ENCODE measurements around the gene UBE2K.
"Not testable (repeated sequence)": the region's sequence is repeated elsewhere in the genome, so short reads cannot be mapped to it uniquely, and the experiment has no call there.

The UBE2K gene

GRCh38 chr4:39662683-39663082, 35.3 kb upstream of the UBE2K start:
- Histone ChIP-seq H3K4me3 (ENCODE audit: low read depth in 1 of 2, low read length in 1 of 2) (no peak overlapping the region), H3K27ac (no peak overlapping the region)
- TF ChIP-seq, protein P1, sequence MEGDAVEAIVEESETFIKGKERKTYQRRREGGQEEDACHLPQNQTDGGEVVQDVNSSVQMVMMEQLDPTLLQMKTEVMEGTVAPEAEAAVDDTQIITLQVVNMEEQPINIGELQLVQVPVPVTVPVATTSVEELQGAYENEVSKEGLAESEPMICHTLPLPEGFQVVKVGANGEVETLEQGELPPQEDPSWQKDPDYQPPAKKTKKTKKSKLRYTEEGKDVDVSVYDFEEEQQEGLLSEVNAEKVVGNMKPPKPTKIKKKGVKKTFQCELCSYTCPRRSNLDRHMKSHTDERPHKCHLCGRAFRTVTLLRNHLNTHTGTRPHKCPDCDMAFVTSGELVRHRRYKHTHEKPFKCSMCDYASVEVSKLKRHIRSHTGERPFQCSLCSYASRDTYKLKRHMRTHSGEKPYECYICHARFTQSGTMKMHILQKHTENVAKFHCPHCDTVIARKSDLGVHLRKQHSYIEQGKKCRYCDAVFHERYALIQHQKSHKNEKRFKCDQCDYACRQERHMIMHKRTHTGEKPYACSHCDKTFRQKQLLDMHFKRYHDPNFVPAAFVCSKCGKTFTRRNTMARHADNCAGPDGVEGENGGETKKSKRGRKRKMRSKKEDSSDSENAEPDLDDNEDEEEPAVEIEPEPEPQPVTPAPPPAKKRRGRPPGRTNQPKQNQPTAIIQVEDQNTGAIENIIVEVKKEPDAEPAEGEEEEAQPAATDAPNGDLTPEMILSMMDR (IDR thresholded peaks at IDR 0.05) = no peak

GRCh38 chr4:39664828-39665731, 32.9 kb upstream of the UBE2K start:
- no peak overlapping the region for H3K4me3 ChIP-seq (ENCODE audit: low read depth in 1 of 2, low read length in 1 of 2)
- TF ChIP-seq, protein P1 (IDR thresholded peaks at IDR 0.05) = no peak

More at GRCh38 chr4:39662683-39663082, 35.3 kb upstream of the UBE2K start:
- no peaks in the 10 kb centered on the region for H3K9me3 ChIP-seq
- no peaks in the 10 kb centered on the region for H3K27me3 ChIP-seq
- H3K4me1 ChIP-seq (ENCODE audit: control insufficient read depth in 1 of 2, insufficient read depth in 1 of 2, low read depth in 1 of 2, low read length in 1 of 2) = no peaks in the 10 kb centered on the region
- no peaks in the 10 kb centered on the region for H3K36me3 ChIP-seq

GRCh38 chr4:39667706-39668105, 30.2 kb upstream of the UBE2K start:
- Histone ChIP-seq H3K9me3 (no peaks in the 10 kb centered on the region), H3K27me3 (no peaks in the 10 kb centered on the region), H3K4me3 (ENCODE audit: low read depth in 1 of 2, low read length in 1 of 2) (no peak overlapping the region), H3K36me3 (no peaks in the 10 kb centered on the region), H3K4me1 (ENCODE audit: control insufficient read depth in 1 of 2, insufficient read depth in 1 of 2, low read depth in 1 of 2, low read length in 1 of 2) (no peaks in the 10 kb centered on the region), H3K27ac (no peak overlapping the region)
- TF ChIP-seq, protein P1 (IDR thresholded peaks at IDR 0.05) = no peak

More at GRCh38 chr4:39664828-39665731, 32.9 kb upstream of the UBE2K start:
- Histone ChIP-seq H3K27me3 (no peaks in the 10 kb centered on the region), H3K36me3 (no peaks in the 10 kb centered on the region), H3K27ac (no peak overlapping the region), H3K4me1 (ENCODE audit: control insufficient read depth in 1 of 2, insufficient read depth in 1 of 2, low read depth in 1 of 2, low read length in 1 of 2) (no peaks in the 10 kb centered on the region), H3K9me3 (no peaks in the 10 kb centered on the region)

GRCh38 chr4:39668887-39669286, 29.0 kb upstream of the UBE2K start:
- TF ChIP-seq, protein P1 (IDR thresholded peaks at IDR 0.05) = no peak
- no peak overlapping the region for H3K4me3 ChIP-seq (ENCODE audit: low read depth in 1 of 2, low read length in 1 of 2)
- no peaks in the 10 kb centered on the region for H3K27me3 ChIP-seq
- no peaks in the 10 kb centered on the region for H3K36me3 ChIP-seq
- no peak overlapping the region for H3K27ac ChIP-seq
- H3K9me3 ChIP-seq = no peaks in the 10 kb centered on the region
- no peaks in the 10 kb centered on the region for H3K4me1 ChIP-seq (ENCODE audit: control insufficient read depth in 1 of 2, insufficient read depth in 1 of 2, low read depth in 1 of 2, low read length in 1 of 2)

DNA sequence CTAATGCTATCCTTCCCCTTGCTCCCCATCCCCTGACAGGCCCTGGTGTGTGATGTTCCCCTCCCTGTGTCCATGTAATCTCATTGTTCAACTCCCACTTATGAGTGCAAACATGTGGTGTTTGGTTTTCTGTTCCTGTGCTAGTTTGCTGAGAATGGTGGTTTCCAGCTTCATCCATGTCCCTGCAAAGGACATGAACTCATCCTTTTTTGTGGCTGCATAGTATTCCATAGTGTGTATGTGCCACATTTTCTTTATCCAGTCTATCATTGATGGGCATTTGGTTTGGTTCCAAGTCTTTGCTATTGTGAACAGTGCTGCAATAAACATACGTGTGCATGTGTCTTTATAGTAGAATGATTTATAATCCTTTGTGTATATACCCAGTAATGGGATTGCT, 27.6 kb upstream of the UBE2K start:
- not testable (repeated sequence) for H3K4me3 ChIP-seq (ENCODE audit: low read depth in 1 of 2, low read length in 1 of 2); H3K36me3 ChIP-seq; H3K27me3 ChIP-seq; H3K9me3 ChIP-seq; H3K4me1 ChIP-seq (ENCODE audit: control insufficient read depth in 1 of 2, insufficient read depth in 1 of 2, low read depth in 1 of 2, low read length in 1 of 2); H3K27ac ChIP-seq

- H3K36me3 ChIP-seq; H3K27ac ChIP-seq; H3K4me1 ChIP-seq (ENCODE audit: control insufficient read depth in 1 of 2, insufficient read depth in 1 of 2, low read depth in 1 of 2, low read length in 1 of 2); H3K9me3 ChIP-seq; H3K27me3 ChIP-seq; H3K4me3 ChIP-seq (ENCODE audit: low read depth in 1 of 2, low read length in 1 of 2): not testable (repeated sequence)
These were observed 22.3 kb upstream of the UBE2K start for GRCh38 chr4:39675681-39676080.

GRCh38 chr4:39681003-39681402, 16.9 kb upstream of the UBE2K start:
- not testable (repeated sequence) for H3K36me3 ChIP-seq; H3K27ac ChIP-seq; H3K4me1 ChIP-seq (ENCODE audit: control insufficient read depth in 1 of 2, insufficient read depth in 1 of 2, low read depth in 1 of 2, low read length in 1 of 2); H3K4me3 ChIP-seq (ENCODE audit: low read depth in 1 of 2, low read length in 1 of 2); H3K9me3 ChIP-seq; H3K27me3 ChIP-seq

Measured in neutrophil (primary cell).